MM.1S (cell line): Measurements from ENCODE around the gene EIPR1.

Source experiments
- DNase-seq: peaks from one replicate; pipeline ENCODE4 v3.0.0-alpha.2; 2015
- H2AFZ ChIP-seq: fragments of 300-600 bp; sonication (generic); 2 replicates; pipeline ENCODE4 v1.6.0; 2016; ENCODE audit warnings: antibody characterized with exemption, low read length
- H3F3A ChIP-seq: fragments of 300-600 bp; sonication (generic); 2 replicates; pipeline ENCODE4 v1.6.1; 2016; ENCODE audit warnings: mild to moderate bottlenecking, antibody characterized with exemption, low read length, moderate library complexity, mixed read lengths; ENCODE audit not compliant: insufficient read depth
- H3K27ac ChIP-seq: fragments of 300-600 bp; sonication (generic); 2 replicates; pipeline ENCODE4 v1.5.1; 2016; ENCODE audit warnings: mild to moderate bottlenecking, low read length
- H3K27me3 ChIP-seq: fragments of 300-600 bp; sonication (generic); replicated peaks from 2 replicates; pipeline ENCODE4 v1.6.0; 2016; ENCODE audit warnings: low read length; ENCODE audit not compliant: insufficient read depth
- H3K36me3 ChIP-seq: fragments of 300-600 bp; sonication (generic); replicated peaks from 2 replicates; pipeline ENCODE4 v1.6.1; 2016; ENCODE audit warnings: mild to moderate bottlenecking, low read length, mixed read lengths; ENCODE audit not compliant: insufficient read depth
- H3K4me1 ChIP-seq: fragments of 300-600 bp; sonication (generic); 2 replicates; pipeline ENCODE4 v1.6.1; 2016; ENCODE audit warnings: low read length, mixed read lengths
- H3K4me2 ChIP-seq: fragments of 300-600 bp; sonication (generic); 2 replicates; pipeline ENCODE4 v1.6.0; 2016; ENCODE audit warnings: low read depth, low read length
- H3K4me3 ChIP-seq: fragments of 300-600 bp; sonication (generic); 2 replicates; pipeline ENCODE4 v1.5.1; 2016; ENCODE audit warnings: low read length, mixed read lengths
- H3K79me2 ChIP-seq: fragments of 300-600 bp; sonication (generic); 2 replicates; pipeline ENCODE4 v1.6.1; 2016; ENCODE audit warnings: mixed run types, low read length, mixed read lengths
- H3K9ac ChIP-seq: fragments of 300-600 bp; sonication (generic); 2 replicates; pipeline ENCODE4 v1.6.1; 2016; ENCODE audit warnings: low read length, mixed read lengths
- H3K9me2 ChIP-seq: fragments of 300-600 bp; sonication (generic); replicated peaks from 2 replicates; pipeline ENCODE4 v1.6.1; 2016; ENCODE audit warnings: mild to moderate bottlenecking, low read length, mixed read lengths; ENCODE audit not compliant: insufficient read depth
- H3K9me3 ChIP-seq: fragments of 300-600 bp; sonication (generic); replicated peaks from 2 replicates; pipeline ENCODE4 v1.6.1; 2016; ENCODE audit warnings: mild to moderate bottlenecking, low read length, mixed read lengths; ENCODE audit not compliant: insufficient read depth
- H4K20me1 ChIP-seq: fragments of 300-600 bp; sonication (generic); 2 replicates; pipeline ENCODE4 v1.6.1; 2016; ENCODE audit warnings: mild to moderate bottlenecking, low read length, moderate library complexity, mixed read lengths; ENCODE audit not compliant: insufficient read depth
- EZH2 ChIP-seq: fragments of 300-600 bp; sonication (generic); optimal IDR thresholded peaks from 2 replicates; pipeline ENCODE3; 2017; ENCODE audit warnings: low read depth, mild to moderate bottlenecking, antibody characterized with exemption, low read length, mixed read lengths
- EZH2phosphoT487 ChIP-seq: fragments of 300-600 bp; sonication (generic); IDR thresholded peaks from 2 replicates; pipeline ENCODE4 v1.6.1; 2018; ENCODE audit warnings: antibody characterized with exemption, low read length
- TF ChIP-seq, protein P1 (sequence below): fragments of 300-600 bp; sonication (generic); IDR thresholded peaks from 2 replicates; pipeline ENCODE4 v1.5.1; 2016; ENCODE audit warnings: antibody characterized with exemption, low read length, mixed read lengths

EIPR1 gene

DNA sequence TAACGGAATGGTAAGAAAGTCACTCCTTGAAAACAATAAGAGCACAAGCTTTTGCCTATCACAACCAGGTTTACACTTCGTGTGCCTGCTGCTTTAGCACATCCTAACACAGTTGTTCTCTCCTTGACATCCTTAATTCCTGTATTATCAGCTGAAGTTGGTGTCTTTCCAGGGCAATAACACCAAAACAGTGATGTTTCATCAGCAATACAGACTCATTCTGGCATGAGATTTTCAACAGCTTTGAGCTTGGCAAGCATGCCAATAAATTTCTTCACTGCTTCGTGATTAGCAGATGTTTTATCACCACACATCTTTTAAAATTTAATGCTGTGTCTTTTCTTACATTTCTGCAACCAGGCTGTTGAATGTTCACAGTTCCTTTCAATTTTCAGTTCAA lies 148.4 kb downstream of the EIPR1 start:
- H4K20me1 ChIP-seq = no peaks in the 10 kb centered on the region

DNA sequence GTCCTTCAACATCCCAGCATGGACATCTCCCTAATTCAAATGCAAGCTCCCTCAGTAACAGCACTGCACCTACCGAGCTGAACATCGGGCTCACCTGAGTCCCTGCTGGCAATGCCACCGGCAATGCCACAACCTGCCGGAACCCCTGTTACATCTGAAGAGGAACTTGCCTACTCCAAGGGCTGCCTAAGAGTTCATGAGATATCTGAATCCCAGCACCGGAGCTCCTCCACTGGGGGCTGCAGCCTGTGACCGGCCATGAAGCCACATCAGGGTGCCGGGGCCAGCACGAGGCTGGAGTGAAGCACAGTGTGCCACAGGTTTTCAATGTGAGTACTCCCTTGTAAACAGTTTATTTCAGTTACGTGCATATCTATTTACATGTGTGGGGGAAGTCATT lies 152.9 kb downstream of the EIPR1 start:
- Histone ChIP-seq H3K27me3 (no peaks in the 10 kb centered on the region), H3K9me2 (no peaks in the 10 kb centered on the region)

More for the DNA sequence above, 148.4 kb downstream of the EIPR1 start:
- no peak overlapping the region for H3K27ac ChIP-seq
- TF ChIP-seq, protein P1, sequence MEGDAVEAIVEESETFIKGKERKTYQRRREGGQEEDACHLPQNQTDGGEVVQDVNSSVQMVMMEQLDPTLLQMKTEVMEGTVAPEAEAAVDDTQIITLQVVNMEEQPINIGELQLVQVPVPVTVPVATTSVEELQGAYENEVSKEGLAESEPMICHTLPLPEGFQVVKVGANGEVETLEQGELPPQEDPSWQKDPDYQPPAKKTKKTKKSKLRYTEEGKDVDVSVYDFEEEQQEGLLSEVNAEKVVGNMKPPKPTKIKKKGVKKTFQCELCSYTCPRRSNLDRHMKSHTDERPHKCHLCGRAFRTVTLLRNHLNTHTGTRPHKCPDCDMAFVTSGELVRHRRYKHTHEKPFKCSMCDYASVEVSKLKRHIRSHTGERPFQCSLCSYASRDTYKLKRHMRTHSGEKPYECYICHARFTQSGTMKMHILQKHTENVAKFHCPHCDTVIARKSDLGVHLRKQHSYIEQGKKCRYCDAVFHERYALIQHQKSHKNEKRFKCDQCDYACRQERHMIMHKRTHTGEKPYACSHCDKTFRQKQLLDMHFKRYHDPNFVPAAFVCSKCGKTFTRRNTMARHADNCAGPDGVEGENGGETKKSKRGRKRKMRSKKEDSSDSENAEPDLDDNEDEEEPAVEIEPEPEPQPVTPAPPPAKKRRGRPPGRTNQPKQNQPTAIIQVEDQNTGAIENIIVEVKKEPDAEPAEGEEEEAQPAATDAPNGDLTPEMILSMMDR = no peak
- no peak for TF ChIP-seq EZH2phosphoT487
- no peak for TF ChIP-seq EZH2
- no peak overlapping the region for H3K9ac ChIP-seq
- DNase-seq = no peak
- no peaks in the 10 kb centered on the region for H3K36me3 ChIP-seq
- H3K4me1 ChIP-seq = no peaks in the 10 kb centered on the region
- no peaks in the 10 kb centered on the region for H3K9me2 ChIP-seq
- H3K9me3 ChIP-seq = no peaks in the 10 kb centered on the region
- no peak overlapping the region for H2AFZ ChIP-seq
- no peaks in the 10 kb centered on the region for H3K79me2 ChIP-seq
- H3K27me3 ChIP-seq = no peaks in the 10 kb centered on the region
- H3F3A ChIP-seq = no peaks in the 10 kb centered on the region
- no peak overlapping the region for H3K4me2 ChIP-seq
- H3K4me3 ChIP-seq = no peak overlapping the region

DNA sequence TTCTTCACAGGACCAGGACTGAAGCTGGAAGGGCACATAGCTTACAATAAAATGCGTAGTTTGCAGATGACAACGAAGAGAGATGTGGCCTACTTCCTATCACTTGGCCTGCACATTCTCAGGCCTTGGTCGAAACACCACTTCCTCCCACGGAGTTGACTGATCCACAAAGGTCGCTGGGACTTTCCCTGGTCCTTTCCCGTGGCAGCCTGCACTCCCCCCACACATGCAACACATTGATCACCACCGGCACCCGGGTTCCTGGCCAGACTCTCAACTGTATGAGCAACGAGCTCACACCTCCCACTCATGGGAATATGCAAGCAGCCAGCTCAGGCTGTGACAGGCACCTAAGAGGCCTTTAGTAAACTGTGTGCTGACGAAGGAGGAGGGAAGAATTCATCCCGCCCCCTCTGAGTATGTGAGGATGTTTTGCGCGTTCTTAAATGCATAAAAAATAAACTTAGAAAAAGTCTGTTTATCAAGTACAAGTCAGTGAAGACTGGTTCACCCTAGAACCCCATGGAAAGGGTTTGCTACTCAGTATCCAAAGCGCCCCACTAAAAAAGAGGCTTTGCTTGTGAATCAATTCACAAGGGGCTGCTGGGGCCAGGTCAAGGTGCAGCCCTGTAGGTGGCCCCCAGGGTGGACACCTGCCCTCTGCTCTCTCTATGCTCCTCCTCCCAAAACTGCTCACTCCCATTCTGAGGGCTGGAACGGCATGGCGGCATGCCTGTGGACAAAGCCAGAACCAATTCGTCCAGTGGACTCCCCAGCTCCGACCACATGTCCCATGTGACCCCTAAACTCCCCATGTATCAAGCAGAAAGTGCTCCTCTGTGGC lies 154.3 kb downstream of the EIPR1 start:
- H4K20me1 ChIP-seq = no peaks in the 10 kb centered on the region
- H2AFZ ChIP-seq = no peak overlapping the region
- H3K4me3 ChIP-seq = no peak overlapping the region
- H3F3A ChIP-seq = no peaks in the 10 kb centered on the region
- H3K9ac ChIP-seq = no peak overlapping the region
- H3K9me2 ChIP-seq = no peaks in the 10 kb centered on the region
- no peaks in the 10 kb centered on the region for H3K4me1 ChIP-seq
- H3K9me3 ChIP-seq = no peaks in the 10 kb centered on the region
- no peak for DNase-seq
- TF ChIP-seq, protein P1 = no peak
- TF ChIP-seq EZH2 (no peak), EZH2phosphoT487 (no peak)
- no peak overlapping the region for H3K27ac ChIP-seq
- no peaks in the 10 kb centered on the region for H3K27me3 ChIP-seq
- no peaks in the 10 kb centered on the region for H3K36me3 ChIP-seq
- no peak overlapping the region for H3K4me2 ChIP-seq
- H3K79me2 ChIP-seq = no peaks in the 10 kb centered on the region

More for the DNA sequence above, 152.9 kb downstream of the EIPR1 start:
- Histone ChIP-seq H3K27ac (no peak overlapping the region), H4K20me1 (no peaks in the 10 kb centered on the region), H3K4me1 (no peaks in the 10 kb centered on the region), H3K79me2 (no peaks in the 10 kb centered on the region), H3K4me2 (no peak overlapping the region), H3F3A (no peaks in the 10 kb centered on the region), H3K9me3 (no peaks in the 10 kb centered on the region), H2AFZ (no peak overlapping the region), H3K9ac (no peak overlapping the region), H3K36me3 (no peaks in the 10 kb centered on the region), H3K4me3 (no peak overlapping the region)
- TF ChIP-seq, protein P1 = no peak
- TF ChIP-seq EZH2 = no peak
- no peak for DNase-seq
